K562 (cell line): ENCODE measurements around the gene GMDS.

ENCODE experiments used
- KLF1 ChIP-seq: fragments of 450-650 bp; IDR thresholded peaks from 2 replicates; pipeline ENCODE4 v1.6.1; 2016; ENCODE audit warnings: missing genetic modification characterization, missing compliant biosample characterization
- MAFK ChIP-seq: IDR thresholded peaks from 2 replicates; pipeline ENCODE4 v1.6.1; 2011; ENCODE audit warnings: low read length, improper control_type of control experiment
- MYBL2 ChIP-seq, 2 experiments: fragments of 450-650 bp in 1 of 2; sonication (generic) in 1 of 2; formaldehyde crosslinking in 1 of 2; IDR thresholded peaks; 2 replicates each; pipeline versions ENCODE4 v1.6.1 to v1.8.1; 2017 to 2022; ENCODE audit warnings: borderline replicate concordance in 1 of 2, inconsistent platforms in 1 of 2, low read depth in 1 of 2, mild to moderate bottlenecking in 1 of 2, missing genetic modification reagents in 1 of 2, moderate library complexity in 1 of 2
- TAF1 ChIP-seq: IDR thresholded peaks from 2 replicates; pipeline ENCODE4 v1.6.1; 2011; ENCODE audit warnings: mild to moderate bottlenecking, low read length, moderate library complexity; ENCODE audit not compliant: insufficient read depth, control insufficient read depth, severe bottlenecking; ENCODE audit errors: extremely low read depth

- TF ChIP-seq MAFK, result no peak
- no peak for TF ChIP-seq MYBL2 (IDR thresholded peaks at IDR 0.05; ENCODE audit: low read depth)
- no peak for TF ChIP-seq MYBL2 (CRISPR knock-in tag; IDR thresholded peaks at IDR 0.05; ENCODE audit: borderline replicate concordance)
- no peak for TF ChIP-seq KLF1 (tag)
- no peak for TF ChIP-seq TAF1
Observed at GRCh38 chr6:1774226-1774915, 471.0 kb downstream of the GMDS start.
